Measurements from ENCODE around the gene PPP6R2. TPM values are rescaled to one million over a fixed set of nuclear protein-coding genes. Genes with fewer than 3 reads are reported as not detected.

PPP6R2 gene
- total and polyA plus RNA-seq, 7 donors: 15.0 to 64.5 (median 40.7) TPM

- DNase-seq: no peak
- 2 to 3% methylated on average over 70 of the region's 70 CpGs for WGBS, 2 donors
- H3K27me3 ChIP-seq: peaks cover 32 to 72% (median 54%) of the 10 kb centered on the region in 3 donors
- peak within 1 kb of the TSS in 3 of 4 donors; percentile 32 to 50 (median 34) for H3K4me3 ChIP-seq
- intact Hi-C loops (cut with DNase I): no loop called here
- H3K36me3 ChIP-seq: no peaks in the 10 kb centered on the region
- H3K4me1 ChIP-seq: peaks cover 0 to 16% (median 7%) of the 10 kb centered on the region in 4 donors
- H3K27ac ChIP-seq: no peak within 1 kb of the TSS
- TF ChIP-seq POLR2AphosphoS5 (IDR thresholded peaks at IDR 0.05) (no peak), EP300 (IDR thresholded peaks at IDR 0.05) (no peak), POLR2A (IDR thresholded peaks at IDR 0.05) (no peak)
- TF ChIP-seq, protein P1, sequence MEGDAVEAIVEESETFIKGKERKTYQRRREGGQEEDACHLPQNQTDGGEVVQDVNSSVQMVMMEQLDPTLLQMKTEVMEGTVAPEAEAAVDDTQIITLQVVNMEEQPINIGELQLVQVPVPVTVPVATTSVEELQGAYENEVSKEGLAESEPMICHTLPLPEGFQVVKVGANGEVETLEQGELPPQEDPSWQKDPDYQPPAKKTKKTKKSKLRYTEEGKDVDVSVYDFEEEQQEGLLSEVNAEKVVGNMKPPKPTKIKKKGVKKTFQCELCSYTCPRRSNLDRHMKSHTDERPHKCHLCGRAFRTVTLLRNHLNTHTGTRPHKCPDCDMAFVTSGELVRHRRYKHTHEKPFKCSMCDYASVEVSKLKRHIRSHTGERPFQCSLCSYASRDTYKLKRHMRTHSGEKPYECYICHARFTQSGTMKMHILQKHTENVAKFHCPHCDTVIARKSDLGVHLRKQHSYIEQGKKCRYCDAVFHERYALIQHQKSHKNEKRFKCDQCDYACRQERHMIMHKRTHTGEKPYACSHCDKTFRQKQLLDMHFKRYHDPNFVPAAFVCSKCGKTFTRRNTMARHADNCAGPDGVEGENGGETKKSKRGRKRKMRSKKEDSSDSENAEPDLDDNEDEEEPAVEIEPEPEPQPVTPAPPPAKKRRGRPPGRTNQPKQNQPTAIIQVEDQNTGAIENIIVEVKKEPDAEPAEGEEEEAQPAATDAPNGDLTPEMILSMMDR (IDR thresholded peaks at IDR 0.05): no peak
- H3K9me3 ChIP-seq: no peaks in the 10 kb centered on the region
Observed at GRCh38 chr22:50481440-50482106, 138.4 kb downstream of the PPP6R2 start, which contains the start of gene ADM2. TSS of gene ADM2 (plus strand) at chr22:50481543. CDS start at chr22:50481848, 305 bp downstream.

DNA sequence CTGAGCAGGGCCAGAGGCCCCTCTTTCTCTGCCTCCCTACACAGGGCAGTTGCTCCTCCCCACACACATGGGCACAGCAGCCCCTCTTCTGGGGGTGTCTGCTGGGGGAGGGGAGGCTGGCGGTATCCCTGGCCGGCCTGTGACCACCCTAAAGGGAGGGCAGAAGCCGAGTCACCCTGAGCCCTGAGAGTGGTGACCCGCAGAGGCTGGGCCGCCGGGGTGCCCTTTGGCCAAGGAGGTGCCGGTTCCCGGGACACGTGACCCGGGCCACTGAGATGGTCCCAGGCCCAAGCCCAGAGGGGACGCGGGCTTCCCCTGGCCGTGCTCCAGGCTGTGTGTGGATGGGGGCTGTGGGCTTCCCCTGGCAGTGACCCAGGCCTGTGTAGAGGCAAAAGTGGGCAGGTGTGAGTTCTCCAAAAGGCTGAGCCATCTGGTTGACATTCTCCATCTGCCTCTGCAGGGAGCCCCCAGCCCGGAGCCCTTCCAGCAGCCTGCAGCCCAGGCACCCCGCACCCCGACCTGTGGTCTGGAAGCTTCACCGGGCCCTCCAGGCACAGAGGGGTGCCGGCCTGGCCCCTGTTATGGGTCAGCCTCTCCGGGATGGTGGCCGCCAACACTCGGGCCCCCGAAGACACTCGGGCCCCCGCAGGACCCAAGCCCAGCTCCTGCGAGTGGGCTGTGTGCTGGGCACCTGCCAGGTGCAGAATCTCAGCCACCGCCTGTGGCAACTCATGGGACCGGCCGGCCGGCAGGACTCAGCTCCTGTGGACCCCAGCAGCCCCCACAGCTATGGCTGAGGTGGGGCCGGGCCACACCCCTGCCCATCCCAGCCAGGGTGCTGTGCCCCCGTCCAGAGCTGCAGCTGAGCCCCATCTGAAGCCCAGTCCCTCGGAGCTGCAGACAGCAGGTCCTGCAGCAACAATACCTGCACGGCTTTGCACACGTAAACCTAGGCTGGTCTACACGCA, 139.3 kb downstream of the PPP6R2 start:
- Histone ChIP-seq H3K4me1 (peaks cover 0 to 16% (median 7%) of the 10 kb centered on the region in 4 donors), H3K36me3 (no peaks in the 10 kb centered on the region), H3K27me3 (peaks cover 32 to 78% (median 54%) of the 10 kb centered on the region in 3 donors), H3K27ac (no peak overlapping the region), H3K4me3 (peak overlapping the region in 3 of 4 donors; percentile 32 to 50 (median 34)), H3K9me3 (no peaks in the 10 kb centered on the region)
- no peak for DNase-seq
- no peak for TF ChIP-seq POLR2AphosphoS5 (IDR thresholded peaks at IDR 0.05)
- TF ChIP-seq EP300 (IDR thresholded peaks at IDR 0.05): no peak
- intact Hi-C loops (cut with DNase I): no loop called here
- WGBS, 2 donors: 64 to 76% methylated on average over 35 of the region's 35 CpGs

GRCh38 chr22:50483106-50483505, 140.0 kb downstream of the PPP6R2 start:
- peaks cover 35 to 85% (median 54%) of the 10 kb centered on the region in 3 donors for H3K27me3 ChIP-seq
- 89 to 91% methylated on average over 10 of the region's 10 CpGs for WGBS, 2 donors
- intact Hi-C loops (cut with DNase I): no loop called here

GRCh38 chr22:50483556-50483955, 140.4 kb downstream of the PPP6R2 start:
- 83 to 92% methylated on average over 8 of the region's 8 CpGs for WGBS, 2 donors
- DNase-seq: peak; percentile 68
- Histone ChIP-seq H3K36me3 (no peaks in the 10 kb centered on the region), H3K9me3 (no peaks in the 10 kb centered on the region), H3K4me3 (no peak overlapping the region), H3K27me3 (peaks cover 35 to 85% (median 54%) of the 10 kb centered on the region in 3 donors), H3K27ac (no peak overlapping the region), H3K4me1 (peaks cover 0 to 16% (median 7%) of the 10 kb centered on the region in 4 donors)
- no peak for TF ChIP-seq EP300 (IDR thresholded peaks at IDR 0.05)
- no peak for TF ChIP-seq POLR2AphosphoS5 (IDR thresholded peaks at IDR 0.05)
- TF ChIP-seq POLR2A (IDR thresholded peaks at IDR 0.05): no peak
- TF ChIP-seq, protein P1 (IDR thresholded peaks at IDR 0.05): no peak
- intact Hi-C loops (cut with DNase I): no loop called here

More at GRCh38 chr22:50483106-50483505, 140.0 kb downstream of the PPP6R2 start:
- no peaks in the 10 kb centered on the region for H3K36me3 ChIP-seq
- no peaks in the 10 kb centered on the region for H3K9me3 ChIP-seq
- no peak for DNase-seq
- no peak overlapping the region for H3K27ac ChIP-seq
- H3K4me1 ChIP-seq: peaks cover 0 to 16% (median 7%) of the 10 kb centered on the region in 4 donors
- no peak for TF ChIP-seq POLR2A (IDR thresholded peaks at IDR 0.05)
- TF ChIP-seq POLR2AphosphoS5 (IDR thresholded peaks at IDR 0.05): no peak
- TF ChIP-seq, protein P1 (IDR thresholded peaks at IDR 0.05): no peak
- TF ChIP-seq EP300 (IDR thresholded peaks at IDR 0.05): no peak
- no peak overlapping the region for H3K4me3 ChIP-seq
